ENCODE data around the gene IGFBP1.
A peak's percentile ranks its signal among the peaks of the same experiment; 100 is the strongest.

The IGFBP1 gene

GRCh38 chr7:45923818-45924217 is 35.5 kb downstream of the IGFBP1 start:
- no peak for TF ChIP-seq EP300 (IDR thresholded peaks at IDR 0.05; ENCODE audit: borderline replicate concordance)

GRCh38 chr7:45924283-45924682 is 36.0 kb downstream of the IGFBP1 start:
- TF ChIP-seq CEBPB (IDR thresholded peaks at IDR 0.05) (no peak), TEAD4 (IDR thresholded peaks at IDR 0.05) (peak; percentile 50), EGR1 (IDR thresholded peaks at IDR 0.05) (no peak), ZBTB7A (IDR thresholded peaks at IDR 0.05; ENCODE audit: low read depth) (no peak), EP300 (IDR thresholded peaks at IDR 0.05; ENCODE audit: borderline replicate concordance) (peak; percentile 62; the same call in 1 of the 2 replicates), MAX (IDR thresholded peaks at IDR 0.05) (peak; percentile 51), RAD21 (IDR thresholded peaks at IDR 0.05; ENCODE audit: low read depth) (peak; percentile 18), TAF1 (IDR thresholded peaks at IDR 0.05; ENCODE audit: low read depth) (no peak), NFIC (IDR thresholded peaks at IDR 0.05) (peak; percentile 42; the same call in 1 of the 2 replicates), CREB1 (IDR thresholded peaks at IDR 0.05; ENCODE audit: low read depth) (no peak), TCF12 (IDR thresholded peaks at IDR 0.05; ENCODE audit: low read depth) (peak; percentile 72), FOXM1 (IDR thresholded peaks at IDR 0.05; ENCODE audit: borderline replicate concordance, low read depth) (peak; percentile 32; the same call in 1 of the 2 replicates), YY1 (IDR thresholded peaks at IDR 0.05; ENCODE audit: low read depth) (no peak)
- TF ChIP-seq, protein P1, sequence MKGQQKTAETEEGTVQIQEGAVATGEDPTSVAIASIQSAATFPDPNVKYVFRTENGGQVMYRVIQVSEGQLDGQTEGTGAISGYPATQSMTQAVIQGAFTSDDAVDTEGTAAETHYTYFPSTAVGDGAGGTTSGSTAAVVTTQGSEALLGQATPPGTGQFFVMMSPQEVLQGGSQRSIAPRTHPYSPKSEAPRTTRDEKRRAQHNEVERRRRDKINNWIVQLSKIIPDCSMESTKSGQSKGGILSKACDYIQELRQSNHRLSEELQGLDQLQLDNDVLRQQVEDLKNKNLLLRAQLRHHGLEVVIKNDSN (IDR thresholded peaks at IDR 0.05), result no peak
- TF ChIP-seq, protein P2, sequence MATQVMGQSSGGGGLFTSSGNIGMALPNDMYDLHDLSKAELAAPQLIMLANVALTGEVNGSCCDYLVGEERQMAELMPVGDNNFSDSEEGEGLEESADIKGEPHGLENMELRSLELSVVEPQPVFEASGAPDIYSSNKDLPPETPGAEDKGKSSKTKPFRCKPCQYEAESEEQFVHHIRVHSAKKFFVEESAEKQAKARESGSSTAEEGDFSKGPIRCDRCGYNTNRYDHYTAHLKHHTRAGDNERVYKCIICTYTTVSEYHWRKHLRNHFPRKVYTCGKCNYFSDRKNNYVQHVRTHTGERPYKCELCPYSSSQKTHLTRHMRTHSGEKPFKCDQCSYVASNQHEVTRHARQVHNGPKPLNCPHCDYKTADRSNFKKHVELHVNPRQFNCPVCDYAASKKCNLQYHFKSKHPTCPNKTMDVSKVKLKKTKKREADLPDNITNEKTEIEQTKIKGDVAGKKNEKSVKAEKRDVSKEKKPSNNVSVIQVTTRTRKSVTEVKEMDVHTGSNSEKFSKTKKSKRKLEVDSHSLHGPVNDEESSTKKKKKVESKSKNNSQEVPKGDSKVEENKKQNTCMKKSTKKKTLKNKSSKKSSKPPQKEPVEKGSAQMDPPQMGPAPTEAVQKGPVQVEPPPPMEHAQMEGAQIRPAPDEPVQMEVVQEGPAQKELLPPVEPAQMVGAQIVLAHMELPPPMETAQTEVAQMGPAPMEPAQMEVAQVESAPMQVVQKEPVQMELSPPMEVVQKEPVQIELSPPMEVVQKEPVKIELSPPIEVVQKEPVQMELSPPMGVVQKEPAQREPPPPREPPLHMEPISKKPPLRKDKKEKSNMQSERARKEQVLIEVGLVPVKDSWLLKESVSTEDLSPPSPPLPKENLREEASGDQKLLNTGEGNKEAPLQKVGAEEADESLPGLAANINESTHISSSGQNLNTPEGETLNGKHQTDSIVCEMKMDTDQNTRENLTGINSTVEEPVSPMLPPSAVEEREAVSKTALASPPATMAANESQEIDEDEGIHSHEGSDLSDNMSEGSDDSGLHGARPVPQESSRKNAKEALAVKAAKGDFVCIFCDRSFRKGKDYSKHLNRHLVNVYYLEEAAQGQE (IDR thresholded peaks at IDR 0.05; ENCODE audit: low read depth), result no peak

GRCh38 chr7:45927721-45928120 is 39.4 kb downstream of the IGFBP1 start:
- no peak for TF ChIP-seq EGR1 (IDR thresholded peaks at IDR 0.05)
- TF ChIP-seq, protein P2 (IDR thresholded peaks at IDR 0.05; ENCODE audit: low read depth), result no peak
- TF ChIP-seq EP300 (IDR thresholded peaks at IDR 0.05; ENCODE audit: borderline replicate concordance), result no peak
- no peak for TF ChIP-seq TEAD4 (IDR thresholded peaks at IDR 0.05)
- TF ChIP-seq CEBPB (IDR thresholded peaks at IDR 0.05), result no peak
- TF ChIP-seq TAF1 (IDR thresholded peaks at IDR 0.05; ENCODE audit: low read depth), result no peak
- no peak for TF ChIP-seq YY1 (IDR thresholded peaks at IDR 0.05; ENCODE audit: low read depth)
- no peak for TF ChIP-seq RAD21 (IDR thresholded peaks at IDR 0.05; ENCODE audit: low read depth)
- TF ChIP-seq NFIC (IDR thresholded peaks at IDR 0.05), result no peak
- no peak for TF ChIP-seq CREB1 (IDR thresholded peaks at IDR 0.05; ENCODE audit: low read depth)
- TF ChIP-seq ZBTB7A (IDR thresholded peaks at IDR 0.05; ENCODE audit: low read depth), result no peak
- no peak for TF ChIP-seq FOXM1 (IDR thresholded peaks at IDR 0.05; ENCODE audit: borderline replicate concordance, low read depth)
- TF ChIP-seq, protein P1 (IDR thresholded peaks at IDR 0.05), result no peak
- no peak for TF ChIP-seq MAX (IDR thresholded peaks at IDR 0.05)
- TF ChIP-seq TCF12 (IDR thresholded peaks at IDR 0.05; ENCODE audit: low read depth), result no peak

DNA sequence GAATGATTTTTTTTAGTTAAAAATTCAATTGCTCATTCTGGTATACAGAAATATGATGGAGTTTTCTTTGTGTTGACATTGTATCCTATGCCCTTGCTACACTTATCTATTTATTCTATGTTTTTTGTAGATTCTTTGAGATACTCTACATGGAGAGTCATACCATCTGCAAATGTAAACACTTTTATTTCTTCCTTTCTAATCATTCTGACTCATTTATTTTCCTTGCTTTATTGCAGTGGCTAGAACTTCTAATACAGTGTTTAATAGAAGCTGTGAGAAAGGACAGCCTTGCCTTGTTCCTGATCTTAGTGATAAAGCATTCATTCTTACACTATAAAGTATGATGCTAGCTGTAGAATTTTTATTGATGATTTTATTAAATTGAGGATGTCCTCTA is 42.7 kb downstream of the IGFBP1 start:
- no peak for TF ChIP-seq CEBPB (IDR thresholded peaks at IDR 0.05)
- TF ChIP-seq YY1 (IDR thresholded peaks at IDR 0.05; ENCODE audit: low read depth), result no peak
- no peak for TF ChIP-seq TCF12 (IDR thresholded peaks at IDR 0.05; ENCODE audit: low read depth)
- TF ChIP-seq MAX (IDR thresholded peaks at IDR 0.05), result no peak
- TF ChIP-seq CREB1 (IDR thresholded peaks at IDR 0.05; ENCODE audit: low read depth), result no peak
- TF ChIP-seq, protein P1 (IDR thresholded peaks at IDR 0.05), result no peak
- TF ChIP-seq ZBTB7A (IDR thresholded peaks at IDR 0.05; ENCODE audit: low read depth), result no peak
- TF ChIP-seq NFIC (IDR thresholded peaks at IDR 0.05), result no peak
- TF ChIP-seq FOXM1 (IDR thresholded peaks at IDR 0.05; ENCODE audit: borderline replicate concordance, low read depth), result no peak
- no peak for TF ChIP-seq TEAD4 (IDR thresholded peaks at IDR 0.05)
- TF ChIP-seq, protein P2 (IDR thresholded peaks at IDR 0.05; ENCODE audit: low read depth), result no peak
- TF ChIP-seq TAF1 (IDR thresholded peaks at IDR 0.05; ENCODE audit: low read depth), result no peak
- TF ChIP-seq RAD21 (IDR thresholded peaks at IDR 0.05; ENCODE audit: low read depth), result no peak
- no peak for TF ChIP-seq EGR1 (IDR thresholded peaks at IDR 0.05)
- no peak for TF ChIP-seq EP300 (IDR thresholded peaks at IDR 0.05; ENCODE audit: borderline replicate concordance)

Measured in Ishikawa (cell line).